ENCODE data around the gene CLPTM1L. TPM values are rescaled to one million over a fixed set of nuclear protein-coding genes. Genes with fewer than 3 reads are reported as not detected.
"Not testable (repeated sequence)": the region's sequence is repeated elsewhere in the genome, so short reads cannot be mapped to it uniquely, and the experiment has no call there.

Gene CLPTM1L
- total and polyA plus RNA-seq, 9 of the 15 experiments (the other 6 are each of a cell fraction or from before 2014, with no cell fraction given), result 3.5 to 217 (median 177) TPM

DNA sequence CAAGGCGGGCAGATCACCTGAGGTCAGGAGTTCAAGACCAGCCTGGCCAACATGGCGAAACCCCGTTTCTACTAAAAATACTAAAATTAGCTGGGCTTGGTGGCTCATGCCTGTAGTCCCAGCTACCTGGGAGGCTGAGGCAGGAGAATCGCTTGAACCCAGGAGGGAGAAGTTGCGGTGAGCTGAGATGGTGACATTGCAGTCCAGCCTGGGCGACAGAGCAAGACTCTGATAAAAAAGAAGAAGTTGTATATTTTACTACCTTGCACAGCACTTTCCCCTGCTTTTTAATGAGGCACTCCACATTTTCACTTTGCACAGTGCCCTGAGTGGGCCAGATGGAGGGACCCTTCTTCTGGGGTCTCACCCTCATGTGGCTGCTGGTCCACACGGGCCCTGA, 15.5 kb upstream of the CLPTM1L start:
- POLR2A ChIA-PET, result interaction anchor here (0.7 to 0.8 kb wide), 2 partner anchors 9 to 145 kb away, joined by 3 to 4 read pairs; no protein-coding TSS in a partner anchor
- Histone ChIP-seq H3K4me1 (replicated peaks in 1 of 2; ENCODE audit: control insufficient read depth in 2 of 2, insufficient read depth in 2 of 2, low read length in 2 of 2) (peaks cover 0 to 15% of the 10 kb centered on the region in 2 experiments; a peak in 1 of 5 replicates), H3K27me3 (ENCODE audit: control insufficient read depth in 2 of 2, insufficient read depth in 2 of 2, low read length in 2 of 2) (peaks cover 79 to 92% of the 10 kb centered on the region in 2 experiments)
- intact Hi-C loops (cut with micrococcal nuclease); BruUV-seq (replicated peaks); H4K20me1 ChIP-seq (replicated peaks; ENCODE audit: control insufficient read depth, insufficient read depth, low read length); H3K36me3 ChIP-seq (ENCODE audit: control insufficient read depth, insufficient read depth, low read length); CTCF ChIA-PET (ENCODE audit: low intra/inter-chr PET ratio); H3K4me3 ChIP-seq; FAIRE-seq; ATAC-seq; H3K4me2 ChIP-seq (ENCODE audit: insufficient read depth, low read length); in situ Hi-C loops (cut with MboI); H3K9ac ChIP-seq (ENCODE audit: insufficient read depth in 1 of 2, low read depth in 2 of 2, low read length in 2 of 2); DNase-seq (ENCODE audit: extremely low read depth in 1 of 4, low spot score in 3 of 4); H3K27ac ChIP-seq (ENCODE audit: extremely low read depth, low read depth, low read length); H3K9me3 ChIP-seq (replicated peaks; ENCODE audit: control insufficient read depth, insufficient read depth, low read depth, low read length); H3K9me1 ChIP-seq (ENCODE audit: control insufficient read depth, insufficient read depth, low read length); H3K79me2 ChIP-seq (ENCODE audit: control insufficient read depth, insufficient read depth, low read length); H2AFZ ChIP-seq (ENCODE audit: low read depth, low read length): not testable (repeated sequence)
- 4% methylated on average over 7 of the region's 7 CpGs for WGBS (ENCODE audit: insufficient coverage, low coverage, missing lambda C conversion rate)

DNA sequence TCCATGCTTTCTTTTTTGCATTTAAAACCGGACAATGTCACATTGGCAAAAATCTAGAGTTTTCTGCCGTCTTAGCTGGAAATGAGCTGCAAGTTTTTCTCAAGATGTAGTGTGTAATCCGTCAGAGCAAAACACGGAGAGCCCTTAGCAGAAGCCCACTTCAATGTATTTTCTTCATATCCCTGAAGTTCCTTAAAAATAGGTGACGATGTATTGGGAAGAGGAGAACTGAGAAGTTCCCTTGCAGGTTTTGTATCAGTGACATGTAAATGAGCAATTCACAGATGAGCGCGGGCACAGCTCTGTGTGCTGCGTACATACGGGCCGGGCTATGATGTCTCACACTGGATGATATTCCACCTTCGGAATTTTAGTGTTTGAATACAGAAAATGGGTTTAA, 14.8 kb upstream of the CLPTM1L start:
- peaks cover 0 to 15% of the 10 kb centered on the region in 2 experiments; a peak in 1 of 5 replicates for H3K4me1 ChIP-seq (replicated peaks in 1 of 2; ENCODE audit: control insufficient read depth in 2 of 2, insufficient read depth in 2 of 2, low read length in 2 of 2)
- H3K36me3 ChIP-seq (ENCODE audit: control insufficient read depth, insufficient read depth, low read length), result no peaks in the 10 kb centered on the region
- no peak overlapping the region for H3K27ac ChIP-seq (ENCODE audit: extremely low read depth, low read depth, low read length)
- no peaks in the 10 kb centered on the region for H3K79me2 ChIP-seq (ENCODE audit: control insufficient read depth, insufficient read depth, low read length)
- no peak overlapping the region for H3K9ac ChIP-seq (ENCODE audit: insufficient read depth in 1 of 2, low read depth in 2 of 2, low read length in 2 of 2)
- no peak overlapping the region for H2AFZ ChIP-seq (ENCODE audit: low read depth, low read length)
- H3K27me3 ChIP-seq (ENCODE audit: control insufficient read depth in 2 of 2, insufficient read depth in 2 of 2, low read length in 2 of 2), result peaks cover 83 to 92% of the 10 kb centered on the region in 2 experiments
- WGBS (ENCODE audit: insufficient coverage, low coverage, missing lambda C conversion rate), result 7% methylated on average over 11 of the region's 11 CpGs
- H3K4me2 ChIP-seq (ENCODE audit: insufficient read depth, low read length), result no peak overlapping the region
- peak; percentile 26 for FAIRE-seq
- H4K20me1 ChIP-seq (replicated peaks; ENCODE audit: control insufficient read depth, insufficient read depth, low read length), result peaks cover 4% of the 10 kb centered on the region; the same call in 1 of the 2 replicates
- CTCF ChIA-PET (ENCODE audit: low intra/inter-chr PET ratio), result no interaction called here
- no peaks in the 10 kb centered on the region for H3K9me3 ChIP-seq (replicated peaks; ENCODE audit: control insufficient read depth, insufficient read depth, low read depth, low read length)
- H3K4me3 ChIP-seq, result no peak overlapping the region
- DNase-seq (ENCODE audit: extremely low read depth in 1 of 4, low spot score in 3 of 4), result no peak
- intact Hi-C loops (cut with micrococcal nuclease) (no loop called here), in situ Hi-C loops (cut with MboI) (no loop called here)
- no peak for ATAC-seq
- TF ChIP-seq MTA3 (IDR thresholded peaks at IDR 0.05; ENCODE audit: borderline replicate concordance), result no peak
- TF ChIP-seq KLF13 (tag; IDR thresholded peaks at IDR 0.05; ENCODE audit: borderline replicate concordance, low read depth), result no peak
- BruUV-seq (replicated peaks), result no TSS peak
- POLR2A ChIA-PET, result no interaction called here
- no peaks in the 10 kb centered on the region for H3K9me1 ChIP-seq (ENCODE audit: control insufficient read depth, insufficient read depth, low read length)

Data from K562 (cell line).